LHCN-M2 (cell line): ENCODE results near the gene NEK10. TPM values are rescaled to one million over a fixed set of nuclear protein-coding genes. Genes with fewer than 3 reads are reported as not detected.

Source experiments
- DNase-seq: peaks from one replicate; pipeline ENCODE4 v3.0.0-alpha.2; 2012; ENCODE audit warnings: low read depth
- total RNA-seq: library from RNA; depleted of rRNA; stranded (reverse); fragments of >200 nt; gene quantifications from 2 replicates; pipeline ENCODE4 v1.2.3, GENCODE V29; 2014

The NEK10 gene
- total RNA-seq, 1 experiment from 2014 or later = 5.7 TPM

GRCh38 chr3:27239951-27240350 is 129.2 kb downstream of the NEK10 start:
- no peak for DNase-seq

- no peak for DNase-seq
Observed at GRCh38 chr3:27228805-27229204, 140.4 kb downstream of the NEK10 start.

- peak; percentile 29 for DNase-seq
Observed at GRCh38 chr3:27224197-27224596, 145.0 kb downstream of the NEK10 start.

GRCh38 chr3:27221264-27221932 is 147.8 kb downstream of the NEK10 start:
- DNase-seq = no peak

- DNase-seq = no peak
Observed at GRCh38 chr3:27220166-27220565, 149.0 kb downstream of the NEK10 start.

GRCh38 chr3:27219127-27219845 is 149.9 kb downstream of the NEK10 start:
- DNase-seq = peak; percentile 29

- DNase-seq = peak; percentile 84
Observed at GRCh38 chr3:27216955-27217552, 152.1 kb downstream of the NEK10 start.

- DNase-seq = no peak
Observed at GRCh38 chr3:27216295-27216855, 152.8 kb downstream of the NEK10 start.

GRCh38 chr3:27213450-27213849 is 155.7 kb downstream of the NEK10 start:
- DNase-seq = no peak

GRCh38 chr3:27209617-27210264 is 159.4 kb downstream of the NEK10 start:
- DNase-seq = no peak

GRCh38 chr3:27208961-27209616 is 160.1 kb downstream of the NEK10 start:
- no peak for DNase-seq

- DNase-seq = no peak
Observed at GRCh38 chr3:27202959-27203358, 166.2 kb downstream of the NEK10 start.

GRCh38 chr3:27201492-27201891 is 167.7 kb downstream of the NEK10 start:
- DNase-seq = no peak

- no peak for DNase-seq
Observed at GRCh38 chr3:27200721-27201489, 168.3 kb downstream of the NEK10 start.

GRCh38 chr3:27194861-27195483 is 174.2 kb downstream of the NEK10 start:
- peak; percentile 68 for DNase-seq

- DNase-seq = no peak
Observed at GRCh38 chr3:27193056-27193455, 176.1 kb downstream of the NEK10 start.

GRCh38 chr3:27186013-27186412 is 183.2 kb downstream of the NEK10 start:
- DNase-seq = no peak

- DNase-seq = no peak
Observed at GRCh38 chr3:27185231-27185989, 183.8 kb downstream of the NEK10 start.

- DNase-seq = no peak
Observed at GRCh38 chr3:27184261-27184660, 184.9 kb downstream of the NEK10 start.
